HUES48 (cell line): ENCODE measurements around the gene MYH8.

ENCODE experiments used
- H3K27ac ChIP-seq: one replicate; pipeline ENCODE4 v1.7.0; 2013; ENCODE audit warnings: low read depth, low read length, inconsistent platforms
- H3K27me3 ChIP-seq: 2 replicates; pipeline ENCODE4 v1.6.1; 2013; ENCODE audit warnings: mild to moderate bottlenecking, low read length; ENCODE audit not compliant: control insufficient read depth, insufficient read depth
- H3K36me3 ChIP-seq: 2 replicates; pipeline ENCODE4 v1.6.1; 2013; ENCODE audit warnings: low read length; ENCODE audit not compliant: control insufficient read depth, insufficient read depth
- H3K4me1 ChIP-seq: 2 replicates; pipeline ENCODE4 v1.6.1; 2013; ENCODE audit warnings: mild to moderate bottlenecking, low read length; ENCODE audit not compliant: control insufficient read depth, insufficient read depth
- H3K4me3 ChIP-seq: 2 replicates; pipeline ENCODE4 v1.5.1; 2013; ENCODE audit warnings: mild to moderate bottlenecking, low read depth, low read length
- H3K9ac ChIP-seq: 2 replicates; pipeline ENCODE4 v1.6.1; 2013; ENCODE audit warnings: mild to moderate bottlenecking, low read depth, low read length, moderate library complexity
- H3K9me3 ChIP-seq: 2 replicates; pipeline ENCODE4 v1.6.1; 2013; ENCODE audit warnings: low read length; ENCODE audit not compliant: control insufficient read depth, insufficient read depth

The MYH8 gene

DNA sequence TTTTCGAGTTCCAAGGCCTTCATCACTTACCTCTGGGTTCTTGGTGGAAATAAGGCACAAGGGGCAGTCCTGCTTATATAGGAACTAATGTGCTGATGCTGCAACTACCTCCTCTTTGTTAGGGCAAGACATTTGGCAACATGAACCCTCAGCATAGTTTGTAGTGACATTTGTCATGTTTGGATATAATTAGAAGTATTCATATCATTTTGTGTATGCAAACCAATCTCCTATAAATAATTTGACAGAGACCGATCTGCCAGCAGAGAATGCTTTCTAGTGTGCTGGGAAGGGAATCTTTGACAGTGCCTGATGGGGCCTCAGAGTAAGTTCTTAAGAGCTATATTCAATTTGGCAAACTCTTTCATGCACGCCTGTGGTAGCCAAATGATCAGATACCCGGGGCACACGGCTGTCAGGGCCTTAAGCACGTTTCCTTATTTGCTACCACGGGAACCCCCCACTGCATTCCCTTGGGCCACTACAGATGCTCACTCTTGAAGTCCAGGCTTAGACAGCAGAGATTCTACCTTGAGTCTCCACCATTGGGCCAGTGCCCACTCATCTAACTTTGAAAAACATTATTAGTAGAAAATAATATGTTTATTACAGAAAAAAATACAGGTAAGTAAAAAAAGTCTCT, at the start of gene MYH8:
TSS of gene MYH8 (minus strand) at position 51 of the 643 bp plus-strand sequence. CDS start 1,723 bp downstream, outside the sequence.
- Histone ChIP-seq H3K9ac (no peak within 1 kb of the TSS), H3K27ac (no peak within 1 kb of the TSS), H3K4me1 (peaks cover 22% of the 10 kb centered on the region), H3K27me3 (no peaks in the 10 kb centered on the region), H3K36me3 (no peaks in the 10 kb centered on the region), H3K9me3 (no peaks in the 10 kb centered on the region), H3K4me3 (no peak within 1 kb of the TSS)

DNA sequence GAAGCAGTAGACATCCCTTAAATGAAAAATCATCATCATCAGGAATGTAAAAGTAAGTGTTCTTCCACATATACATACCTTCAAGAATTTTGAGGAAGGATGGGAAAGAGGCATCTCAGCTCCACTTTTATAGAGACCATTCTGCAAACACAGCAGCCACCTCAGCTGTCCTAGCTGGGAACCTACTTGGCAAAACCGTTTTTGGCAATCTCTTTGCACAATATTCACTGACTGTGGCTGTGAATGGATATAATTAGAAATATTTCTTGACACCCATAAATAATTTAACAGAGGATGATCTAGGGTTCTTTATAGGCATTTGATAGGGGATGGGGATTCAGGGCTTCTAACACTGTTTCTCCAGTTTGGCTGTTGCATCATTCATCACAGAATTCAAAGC, 47.7 kb upstream of the MYH8 start, which contains the start of gene MYH4:
TSS of gene MYH4 (minus strand) at position 101 of the 400 bp plus-strand sequence. CDS start 2,814 bp downstream, outside the sequence.
- no peak within 1 kb of the TSS for H3K9ac ChIP-seq
- no peaks in the 10 kb centered on the region for H3K36me3 ChIP-seq
- no peak within 1 kb of the TSS for H3K4me3 ChIP-seq
- no peaks in the 10 kb centered on the region for H3K4me1 ChIP-seq
- H3K9me3 ChIP-seq, result no peaks in the 10 kb centered on the region
- H3K27me3 ChIP-seq, result no peaks in the 10 kb centered on the region
- no peak within 1 kb of the TSS for H3K27ac ChIP-seq

DNA sequence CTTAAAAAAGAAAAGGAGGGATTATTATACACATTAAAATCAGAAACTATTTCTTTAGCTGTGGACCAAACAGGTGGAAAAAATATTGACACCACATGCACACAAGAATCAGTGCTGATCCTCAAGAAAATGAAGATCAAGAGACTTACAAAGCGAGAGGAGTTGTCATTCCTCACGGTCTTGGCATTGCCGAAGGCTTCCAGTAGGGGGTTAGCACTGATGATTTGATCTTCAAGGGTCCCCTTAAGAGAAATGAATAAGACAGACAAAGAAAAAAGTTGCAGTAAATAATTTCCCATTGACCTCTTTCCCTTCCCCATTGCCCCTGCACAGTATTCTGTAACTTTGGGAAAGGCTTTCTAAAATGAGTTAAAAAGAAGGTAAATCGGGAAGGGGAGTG, 41.7 kb upstream of the MYH8 start:
- Histone ChIP-seq H3K27ac (no peak overlapping the region), H3K36me3 (no peaks in the 10 kb centered on the region), H3K9me3 (no peaks in the 10 kb centered on the region), H3K9ac (no peak overlapping the region), H3K27me3 (no peaks in the 10 kb centered on the region), H3K4me1 (no peaks in the 10 kb centered on the region), H3K4me3 (no peak overlapping the region)

DNA sequence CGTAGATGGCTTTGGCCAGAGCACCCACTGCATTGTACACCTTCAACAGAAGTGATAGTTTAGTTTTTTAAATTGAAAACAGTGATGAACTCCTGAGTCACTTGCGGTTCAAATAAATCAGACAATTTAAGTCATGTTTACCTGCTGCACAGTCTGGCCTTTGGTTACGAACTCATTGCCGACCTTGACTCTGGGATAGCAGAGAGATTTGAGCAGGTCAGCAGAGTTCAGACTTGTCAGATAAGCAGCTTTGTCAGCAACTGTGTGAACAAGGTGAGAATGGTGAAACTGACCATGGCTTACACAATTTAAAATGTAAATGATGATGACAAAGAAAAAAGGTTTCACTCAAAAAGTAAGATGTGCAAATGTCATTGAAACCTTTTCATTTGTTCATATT, 38.3 kb upstream of the MYH8 start:
- Histone ChIP-seq H3K4me1 (no peaks in the 10 kb centered on the region), H3K4me3 (no peak overlapping the region), H3K9ac (no peak overlapping the region), H3K36me3 (no peaks in the 10 kb centered on the region), H3K27ac (no peak overlapping the region), H3K27me3 (no peaks in the 10 kb centered on the region), H3K9me3 (no peaks in the 10 kb centered on the region)

DNA sequence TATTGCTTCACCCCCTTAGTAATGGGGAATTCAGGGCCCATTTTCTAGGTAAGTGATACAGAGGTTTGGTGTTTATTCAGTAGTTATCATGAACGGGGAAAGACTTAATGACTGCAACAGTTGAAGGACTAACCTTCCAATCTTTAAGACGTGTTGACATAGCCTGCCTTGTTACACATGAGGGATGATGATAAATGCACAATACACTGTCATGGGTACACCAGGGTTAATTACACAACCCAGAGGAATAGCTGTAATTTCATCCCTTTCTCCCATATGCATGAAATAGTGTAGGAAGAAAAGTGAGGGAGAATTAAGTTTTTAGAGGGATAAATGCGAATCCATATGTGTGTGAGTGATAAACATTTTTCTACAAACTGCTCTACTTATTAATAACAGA, 37.0 kb upstream of the MYH8 start:
- Histone ChIP-seq H3K27me3 (no peaks in the 10 kb centered on the region), H3K4me3 (no peak overlapping the region), H3K27ac (no peak overlapping the region), H3K4me1 (no peaks in the 10 kb centered on the region), H3K36me3 (no peaks in the 10 kb centered on the region), H3K9me3 (no peaks in the 10 kb centered on the region), H3K9ac (no peak overlapping the region)

DNA sequence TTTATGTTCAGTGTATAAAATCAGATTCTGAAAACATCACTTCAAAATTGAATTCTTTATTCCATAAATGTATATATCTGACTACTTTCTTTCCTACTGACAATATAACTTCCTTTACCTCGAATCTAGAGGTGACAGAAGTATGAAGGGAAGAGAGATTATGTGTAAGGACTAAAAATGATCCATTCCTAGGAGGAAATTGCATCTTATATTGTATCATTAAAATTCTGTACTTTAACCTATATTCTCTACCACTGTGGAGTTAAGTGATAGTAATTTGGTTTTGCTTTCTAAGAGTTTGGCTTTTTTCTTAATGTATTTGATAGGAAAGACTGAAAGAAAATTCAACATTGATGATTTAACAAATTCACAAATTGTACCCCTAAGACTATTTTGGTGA, 36.2 kb upstream of the MYH8 start:
- Histone ChIP-seq H3K27me3 (no peaks in the 10 kb centered on the region), H3K27ac (no peak overlapping the region), H3K36me3 (no peaks in the 10 kb centered on the region)

DNA sequence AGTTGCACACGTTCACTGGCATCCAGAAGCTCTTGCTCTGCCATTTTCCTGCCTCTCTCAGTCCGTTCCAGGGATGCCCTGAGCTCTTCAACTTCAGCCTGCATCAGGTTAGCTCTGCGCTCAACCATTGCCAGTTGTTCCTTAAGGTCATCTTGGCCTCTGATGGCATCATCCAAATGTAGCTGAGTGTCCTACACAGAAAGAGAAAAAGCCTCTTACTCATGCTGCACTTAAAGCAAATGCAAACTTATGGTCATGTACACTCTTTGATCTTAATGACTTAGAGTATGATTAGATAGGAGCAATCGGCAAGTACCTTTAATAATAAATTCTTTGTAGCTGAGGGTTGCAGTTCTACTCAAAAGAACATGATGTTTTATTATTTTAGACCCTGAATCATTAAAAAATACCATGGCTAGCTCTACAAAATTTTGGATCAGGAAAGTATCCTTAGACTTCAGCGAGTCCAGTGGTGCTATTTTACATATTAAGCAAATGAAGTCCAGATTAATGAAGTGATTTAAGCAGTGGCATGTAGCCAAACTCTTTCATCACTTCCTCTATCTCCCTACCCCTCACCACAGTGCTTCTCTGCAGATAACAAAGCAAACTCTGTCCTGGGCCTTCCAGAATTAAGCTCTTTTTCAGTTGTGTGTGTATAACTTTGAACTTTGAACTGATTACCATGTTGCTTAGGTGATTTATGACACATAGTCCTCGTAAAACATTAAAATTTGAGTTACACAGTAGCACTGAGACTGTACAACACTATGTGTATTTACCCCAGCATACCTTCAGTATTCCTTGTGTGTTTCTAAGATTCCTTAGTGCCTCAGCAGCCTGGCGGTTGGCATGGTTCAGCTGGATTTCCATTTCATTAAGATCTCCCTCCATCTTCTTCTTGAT, 25.5 kb upstream of the MYH8 start:
- Histone ChIP-seq H3K27ac (no peak overlapping the region), H3K27me3 (no peaks in the 10 kb centered on the region), H3K4me1 (no peaks in the 10 kb centered on the region), H3K9me3 (no peaks in the 10 kb centered on the region), H3K4me3 (no peak overlapping the region), H3K36me3 (no peaks in the 10 kb centered on the region), H3K9ac (no peak overlapping the region)

More for the DNA sequence above, 36.2 kb upstream of the MYH8 start:
- H3K4me3 ChIP-seq, result no peak overlapping the region
- H3K9ac ChIP-seq, result no peak overlapping the region
- no peaks in the 10 kb centered on the region for H3K4me1 ChIP-seq
- no peaks in the 10 kb centered on the region for H3K9me3 ChIP-seq

DNA sequence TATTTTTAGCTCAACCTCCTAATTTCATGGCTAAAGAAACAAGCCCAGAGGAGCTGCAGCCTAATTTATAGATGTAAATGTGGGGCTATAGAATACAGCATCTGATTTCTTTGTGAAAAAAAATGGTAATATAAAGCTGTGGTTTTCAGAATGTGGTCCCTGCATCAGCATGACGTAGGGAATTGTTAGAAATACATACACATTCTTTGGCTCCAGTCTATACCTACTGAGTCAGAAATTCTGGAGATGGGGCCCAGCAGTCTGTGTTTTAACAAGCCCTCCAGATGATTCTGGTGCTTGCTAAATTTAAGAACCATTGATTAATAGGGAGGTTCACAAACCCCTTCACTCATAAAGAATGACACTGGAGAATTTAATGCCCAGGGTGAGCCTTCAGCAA, 18.1 kb upstream of the MYH8 start:
- no peaks in the 10 kb centered on the region for H3K4me1 ChIP-seq
- no peaks in the 10 kb centered on the region for H3K36me3 ChIP-seq
- H3K4me3 ChIP-seq, result no peak overlapping the region
- H3K9ac ChIP-seq, result no peak overlapping the region
- no peaks in the 10 kb centered on the region for H3K9me3 ChIP-seq
- no peak overlapping the region for H3K27ac ChIP-seq
- H3K27me3 ChIP-seq, result no peaks in the 10 kb centered on the region

DNA sequence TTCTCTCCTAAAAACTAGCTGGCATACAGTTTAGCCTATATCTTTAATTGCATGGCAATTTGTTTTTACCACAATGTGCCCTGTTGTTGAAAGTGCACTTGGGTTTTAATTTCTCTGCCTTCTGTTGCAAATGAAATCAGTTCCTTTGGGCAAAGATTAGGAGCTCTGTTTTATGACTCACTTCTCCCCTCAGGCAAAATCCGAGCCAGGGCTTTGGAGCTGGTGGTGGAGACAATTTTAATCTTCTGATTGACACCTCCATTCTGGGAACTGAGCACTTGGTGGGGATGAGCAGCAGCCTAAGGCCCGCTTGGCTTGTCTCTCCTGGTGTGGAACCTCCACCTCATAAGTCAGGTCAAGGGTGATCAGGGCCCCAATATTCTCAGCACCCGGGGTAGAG, 13.3 kb upstream of the MYH8 start:
- H3K9me3 ChIP-seq, result no peaks in the 10 kb centered on the region
- H3K27me3 ChIP-seq, result no peaks in the 10 kb centered on the region
- H3K36me3 ChIP-seq, result no peaks in the 10 kb centered on the region
- H3K27ac ChIP-seq, result no peak overlapping the region
- no peaks in the 10 kb centered on the region for H3K4me1 ChIP-seq
- H3K4me3 ChIP-seq, result no peak overlapping the region
- H3K9ac ChIP-seq, result no peak overlapping the region

DNA sequence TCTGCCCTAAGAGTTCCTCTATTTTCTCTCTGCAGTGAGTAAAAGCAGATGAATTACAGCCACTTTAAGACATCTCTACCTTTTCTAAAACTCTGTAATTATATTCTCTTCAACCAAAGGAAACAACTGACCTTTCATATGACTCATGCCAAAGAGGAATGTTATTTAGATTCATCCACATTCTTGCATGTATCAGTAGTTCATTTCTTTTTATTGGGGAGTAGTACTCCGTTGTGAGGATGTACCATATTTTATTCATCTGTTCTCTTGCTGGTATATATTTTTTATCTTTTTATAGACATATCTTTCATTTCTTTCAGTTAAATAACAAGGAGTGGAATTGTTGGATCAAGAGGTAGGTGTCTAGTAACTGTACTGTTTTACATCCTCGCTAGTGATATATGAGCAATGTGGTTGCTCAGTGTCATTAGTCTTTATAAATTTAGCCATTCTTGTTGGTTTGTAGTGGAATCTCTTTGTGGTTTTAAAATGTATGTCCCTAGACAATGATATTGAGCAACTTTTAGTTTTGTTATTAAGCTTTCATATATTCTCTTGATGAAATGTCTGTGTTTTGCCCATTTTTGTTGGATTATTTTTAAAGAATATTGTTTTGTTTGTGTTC, 7.8 kb upstream of the MYH8 start:
- Histone ChIP-seq H3K27me3 (no peaks in the 10 kb centered on the region), H3K9me3 (no peaks in the 10 kb centered on the region), H3K4me1 (peaks cover 8% of the 10 kb centered on the region; the same call in 1 of the 2 replicates), H3K27ac (no peak overlapping the region), H3K4me3 (no peak overlapping the region), H3K9ac (no peak overlapping the region), H3K36me3 (no peaks in the 10 kb centered on the region)

DNA sequence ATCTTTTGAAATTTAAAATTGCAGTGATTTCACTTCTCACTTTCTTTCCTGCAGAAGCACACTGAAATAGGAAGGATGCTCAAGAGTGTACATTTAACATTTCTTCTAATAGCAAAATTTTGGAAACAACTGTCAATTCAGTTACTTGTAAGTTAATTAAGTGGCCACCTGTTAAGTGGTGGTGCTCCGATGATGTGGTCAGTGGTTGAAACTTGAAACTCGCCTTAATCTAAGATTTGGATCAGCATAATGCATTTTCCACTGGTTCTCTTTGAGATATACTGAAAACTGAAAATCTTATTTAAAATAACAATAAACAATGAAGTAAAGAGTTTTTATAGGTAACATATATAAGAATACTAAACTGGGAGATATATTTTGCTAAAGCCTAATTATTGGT, 7.0 kb upstream of the MYH8 start:
- Histone ChIP-seq H3K9ac (no peak overlapping the region), H3K27me3 (no peaks in the 10 kb centered on the region), H3K27ac (no peak overlapping the region), H3K36me3 (no peaks in the 10 kb centered on the region), H3K4me1 (peaks cover 8% of the 10 kb centered on the region; the same call in 1 of the 2 replicates), H3K9me3 (no peaks in the 10 kb centered on the region), H3K4me3 (no peak overlapping the region)
